ENCODE data around the gene ST8SIA1.

Gene ST8SIA1

DNA sequence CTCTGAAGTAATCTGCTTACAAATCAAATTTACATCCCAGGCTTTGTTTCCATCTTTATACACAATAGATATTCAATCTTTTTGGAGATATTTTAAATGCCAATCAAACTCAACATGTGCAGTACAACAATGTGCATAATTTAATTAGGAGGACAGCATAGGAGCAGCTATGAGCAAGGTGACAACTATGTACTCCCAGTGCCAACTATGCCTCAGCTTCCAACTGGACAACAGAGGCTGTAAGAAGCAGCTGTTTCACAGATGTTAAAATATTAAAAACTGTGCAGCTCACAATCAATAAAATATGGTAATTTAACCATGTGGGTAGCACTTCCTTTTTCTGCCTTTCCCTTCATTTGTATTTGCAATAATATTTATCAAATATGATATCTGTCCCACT, 99.9 kb downstream of the ST8SIA1 start:
- no peak for DNase-seq (ENCODE audit: low read depth in 1 of 2, low spot score in 1 of 2)
- TF ChIP-seq POLR2AphosphoS5 (IDR thresholded peaks at IDR 0.05; ENCODE audit: low read depth) (no peak), SPI1 (IDR thresholded peaks at IDR 0.05; ENCODE audit: borderline replicate concordance, low read depth) (peak; percentile 43; the same call in 1 of the 2 replicates)
- Histone ChIP-seq H3K27ac (replicated peaks) (no peak overlapping the region), H3K27me3 (ENCODE audit: insufficient read depth, poor library complexity, severe bottlenecking) (no peaks in the 10 kb centered on the region), H3K4me3 (replicated peaks; ENCODE audit: insufficient read depth, low read length) (no peak overlapping the region)

DNA sequence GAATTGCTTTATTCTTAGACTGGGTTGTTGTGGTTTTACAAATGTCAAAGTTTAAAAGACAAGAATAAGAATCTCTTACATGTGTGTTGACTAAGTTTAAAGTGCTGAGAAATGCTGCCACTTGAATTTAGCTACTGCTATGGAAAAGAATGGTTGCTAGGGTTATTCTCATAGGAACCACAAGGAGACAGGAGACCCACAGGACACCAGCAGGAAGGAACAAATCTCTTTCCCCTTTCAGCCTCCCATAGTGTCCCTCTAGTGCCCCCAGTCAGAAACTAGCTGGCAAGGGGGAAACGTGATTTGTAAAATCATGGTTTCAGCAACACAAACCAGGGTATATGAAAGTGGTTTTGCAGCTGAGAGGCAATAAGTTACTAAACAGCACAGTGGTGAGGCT, 102.7 kb downstream of the ST8SIA1 start:
- TF ChIP-seq SPI1 (IDR thresholded peaks at IDR 0.05; ENCODE audit: borderline replicate concordance, low read depth) (no peak), POLR2AphosphoS5 (IDR thresholded peaks at IDR 0.05; ENCODE audit: low read depth) (no peak)
- Histone ChIP-seq H3K27me3 (ENCODE audit: insufficient read depth, poor library complexity, severe bottlenecking) (no peaks in the 10 kb centered on the region), H3K27ac (replicated peaks) (no peak overlapping the region), H3K4me3 (replicated peaks; ENCODE audit: insufficient read depth, low read length) (no peak overlapping the region)
- DNase-seq (ENCODE audit: low read depth in 1 of 2, low spot score in 1 of 2): no peak

DNA sequence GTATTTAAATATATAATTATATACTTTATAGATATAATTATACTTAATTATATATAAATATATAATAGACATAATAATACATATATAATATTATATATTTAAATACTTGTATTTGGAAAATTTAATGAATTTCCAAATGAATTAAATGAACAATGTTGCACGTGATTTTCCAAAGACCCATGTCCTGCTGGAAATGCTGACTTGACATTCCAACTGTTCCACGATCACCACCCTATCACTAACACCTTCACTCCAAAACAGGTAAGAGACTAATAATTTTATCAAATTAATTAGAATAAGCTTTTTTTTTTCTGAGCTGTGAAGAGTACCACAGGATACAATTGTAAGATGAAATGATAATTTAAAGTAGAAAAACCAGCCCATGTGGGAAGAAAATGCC, 103.4 kb downstream of the ST8SIA1 start:
- DNase-seq (ENCODE audit: low read depth in 1 of 2, low spot score in 1 of 2): no peak
- Histone ChIP-seq H3K27ac (replicated peaks) (no peak overlapping the region), H3K27me3 (ENCODE audit: insufficient read depth, poor library complexity, severe bottlenecking) (no peaks in the 10 kb centered on the region), H3K4me3 (replicated peaks; ENCODE audit: insufficient read depth, low read length) (no peak overlapping the region)
- TF ChIP-seq SPI1 (IDR thresholded peaks at IDR 0.05; ENCODE audit: borderline replicate concordance, low read depth): no peak
- no peak for TF ChIP-seq REST (IDR thresholded peaks at IDR 0.05; ENCODE audit: insufficient replicate concordance, low read depth)
- TF ChIP-seq GABPA (IDR thresholded peaks at IDR 0.05; ENCODE audit: low read depth): no peak
- TF ChIP-seq CTCF (IDR thresholded peaks at IDR 0.05; ENCODE audit: insufficient read depth, low read length): no peak
- no peak for TF ChIP-seq POLR2AphosphoS5 (IDR thresholded peaks at IDR 0.05; ENCODE audit: low read depth)

- DNase-seq (ENCODE audit: low read depth in 1 of 2, low spot score in 1 of 2): no peak
- no peak overlapping the region for H3K4me3 ChIP-seq (replicated peaks; ENCODE audit: insufficient read depth, low read length)
- TF ChIP-seq CTCF (IDR thresholded peaks at IDR 0.05; ENCODE audit: insufficient read depth, low read length): no peak
- TF ChIP-seq REST (IDR thresholded peaks at IDR 0.05; ENCODE audit: insufficient replicate concordance, low read depth): no peak
- no peak for TF ChIP-seq GABPA (IDR thresholded peaks at IDR 0.05; ENCODE audit: low read depth)
- no peak for TF ChIP-seq SPI1 (IDR thresholded peaks at IDR 0.05; ENCODE audit: borderline replicate concordance, low read depth)
- TF ChIP-seq POLR2AphosphoS5 (IDR thresholded peaks at IDR 0.05; ENCODE audit: low read depth): no peak
- H3K27me3 ChIP-seq (ENCODE audit: insufficient read depth, poor library complexity, severe bottlenecking): no peaks in the 10 kb centered on the region
- no peak overlapping the region for H3K27ac ChIP-seq (replicated peaks)
Observed at GRCh38 chr12:22230280-22230794, 104.2 kb downstream of the ST8SIA1 start.

DNA sequence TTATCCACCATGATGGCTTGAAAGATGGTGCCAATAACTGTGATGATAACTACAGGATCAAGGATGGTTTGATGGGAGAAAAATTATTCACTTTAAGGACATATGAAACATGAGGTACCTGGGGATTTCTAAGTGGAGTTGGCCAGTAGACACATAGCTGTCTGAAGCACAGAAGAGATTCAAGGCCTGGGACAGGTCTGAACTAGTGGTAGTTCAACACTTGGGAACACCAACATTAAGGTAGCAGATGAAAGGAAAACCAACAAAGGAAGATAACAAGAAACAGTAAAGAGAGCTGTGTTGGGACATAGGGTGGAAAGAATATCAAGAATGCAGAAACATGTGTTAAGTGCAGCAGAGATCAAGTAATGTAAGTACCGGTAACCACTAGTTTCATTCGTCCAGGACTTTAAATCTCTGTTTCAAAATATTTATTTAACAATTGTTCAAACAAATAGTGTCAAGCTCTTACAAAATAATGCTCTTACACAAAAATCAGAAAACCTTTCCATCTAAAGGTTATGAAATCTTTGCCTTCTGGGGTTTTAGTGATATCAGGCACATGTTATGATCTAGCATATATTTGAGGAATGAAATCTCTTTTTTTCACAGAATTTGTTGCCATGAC, 104.7 kb downstream of the ST8SIA1 start:
- no peaks in the 10 kb centered on the region for H3K27me3 ChIP-seq (ENCODE audit: insufficient read depth, poor library complexity, severe bottlenecking)
- TF ChIP-seq GABPA (IDR thresholded peaks at IDR 0.05; ENCODE audit: low read depth): no peak
- no peak for TF ChIP-seq REST (IDR thresholded peaks at IDR 0.05; ENCODE audit: insufficient replicate concordance, low read depth)
- TF ChIP-seq SPI1 (IDR thresholded peaks at IDR 0.05; ENCODE audit: borderline replicate concordance, low read depth): no peak
- no peak for TF ChIP-seq CTCF (IDR thresholded peaks at IDR 0.05; ENCODE audit: insufficient read depth, low read length)
- no peak for TF ChIP-seq POLR2AphosphoS5 (IDR thresholded peaks at IDR 0.05; ENCODE audit: low read depth)
- H3K27ac ChIP-seq (replicated peaks): no peak overlapping the region
- H3K4me3 ChIP-seq (replicated peaks; ENCODE audit: insufficient read depth, low read length): no peak overlapping the region
- DNase-seq (ENCODE audit: low read depth in 1 of 2, low spot score in 1 of 2): no peak

Data from HL-60 (cell line).